ENCODE data around the gene NEK10. TPM values are rescaled to one million over a fixed set of nuclear protein-coding genes. Genes with fewer than 3 reads are reported as not detected.

The NEK10 gene
- total and polyA plus RNA-seq, 9 of the 15 experiments (the other 6 are each of a cell fraction or from before 2014, with no cell fraction given) = 0.07 TPM; not detected in 8

- H3K9me3 ChIP-seq (replicated peaks; ENCODE audit: control insufficient read depth, insufficient read depth, low read depth, low read length) = no peaks in the 10 kb centered on the region; the same call in 1 of the 2 replicates
- no peak overlapping the region for H3K4me3 ChIP-seq
- no peak overlapping the region for H2AFZ ChIP-seq (ENCODE audit: low read depth, low read length)
- no peaks in the 10 kb centered on the region for H4K20me1 ChIP-seq (replicated peaks; ENCODE audit: control insufficient read depth, insufficient read depth, low read length)
- TF ChIP-seq GTF2F1 (IDR thresholded peaks at IDR 0.05; ENCODE audit: low read depth, low read length) = no peak
- TF ChIP-seq ZFP91 (CRISPR knock-in tag; IDR thresholded peaks at IDR 0.05) = no peak
- no peak for TF ChIP-seq LARP7 (IDR thresholded peaks at IDR 0.05)
- TF ChIP-seq TFAM (CRISPR knock-in tag; conservative IDR thresholded peaks at IDR 0.05) = no peak
- TF ChIP-seq PREB (CRISPR knock-in tag; IDR thresholded peaks at IDR 0.05) = no peak
- TF ChIP-seq MAFF (IDR thresholded peaks at IDR 0.05; ENCODE audit: low read length) = no peak
- no peak for TF ChIP-seq NCOA1 (IDR thresholded peaks at IDR 0.05; ENCODE audit: low read depth)
- no peak for TF ChIP-seq ZNF655 (CRISPR knock-in tag; IDR thresholded peaks at IDR 0.05)
- no peak for TF ChIP-seq GTF2B (IDR thresholded peaks at IDR 0.05; ENCODE audit: extremely low read depth, insufficient read length)
- no peak for TF ChIP-seq MEIS2 (IDR thresholded peaks at IDR 0.05; ENCODE audit: partially characterized antibody)
- TF ChIP-seq POLR2H (tag; IDR thresholded peaks at IDR 0.05; ENCODE audit: low read depth) = no peak
- TF ChIP-seq SNRNP70 (optimal IDR thresholded peaks at IDR 0.05; ENCODE audit: low read depth, low read length) = no peak
- no peak for TF ChIP-seq TRIM28 (IDR thresholded peaks at IDR 0.05)
- TF ChIP-seq HOXB6 (CRISPR knock-in tag; IDR thresholded peaks at IDR 0.05; ENCODE audit: borderline replicate concordance) = no peak
- TF ChIP-seq BHLHE40 (IDR thresholded peaks at IDR 0.05; ENCODE audit: low read length) = no peak
- TF ChIP-seq SMARCC2 (IDR thresholded peaks at IDR 0.05; ENCODE audit: low read depth) = no peak
- no peak for TF ChIP-seq ILK (tag; IDR thresholded peaks at IDR 0.05; ENCODE audit: borderline replicate concordance, low read depth)
- TF ChIP-seq MTA2 (IDR thresholded peaks at IDR 0.05; ENCODE audit: low read depth) = no peak
- TF ChIP-seq MAZ (CRISPR knock-in tag; conservative IDR thresholded peaks at IDR 0.05 in 1 of 2, IDR thresholded peaks at IDR 0.05 in 1 of 2) = no peak
- FAIRE-seq (no peak), ATAC-seq (no peak), DNase-seq (ENCODE audit: extremely low read depth in 1 of 4, low spot score in 3 of 4) (no peak)
- in situ Hi-C loops (cut with MboI) (no loop called here), intact Hi-C loops (cut with micrococcal nuclease) (no loop called here)
- no peaks in the 10 kb centered on the region for H3K79me2 ChIP-seq (ENCODE audit: control insufficient read depth, insufficient read depth, low read length)
- H3K4me2 ChIP-seq (ENCODE audit: insufficient read depth, low read length) = no peak overlapping the region
- no peaks in the 10 kb centered on the region for H3K36me3 ChIP-seq (ENCODE audit: control insufficient read depth, insufficient read depth, low read length)
- POLR2A ChIA-PET = no interaction called here
- BruUV-seq (replicated peaks) = no TSS peak
- no peak overlapping the region for H3K27ac ChIP-seq (ENCODE audit: extremely low read depth, low read depth, low read length)
- CTCF ChIA-PET (ENCODE audit: low intra/inter-chr PET ratio) = no interaction called here
- WGBS (ENCODE audit: insufficient coverage, low coverage, missing lambda C conversion rate) = 0% methylated on average over 1 of the region's 1 CpG
- no peaks in the 10 kb centered on the region for H3K9me1 ChIP-seq (ENCODE audit: control insufficient read depth, insufficient read depth, low read length)
- H3K4me1 ChIP-seq (replicated peaks in 1 of 2; ENCODE audit: control insufficient read depth in 2 of 2, insufficient read depth in 2 of 2, low read length in 2 of 2) = no peaks in the 10 kb centered on the region
- H3K27me3 ChIP-seq (ENCODE audit: control insufficient read depth in 2 of 2, insufficient read depth in 2 of 2, low read length in 2 of 2) = no peaks in the 10 kb centered on the region
- H3K9ac ChIP-seq (ENCODE audit: insufficient read depth in 1 of 2, low read depth in 2 of 2, low read length in 2 of 2) = no peak overlapping the region
Measured at GRCh38 chr3:27302891-27303290, 66.3 kb downstream of the NEK10 start.
